Measurements from ENCODE around the gene RBM10. TPM values are rescaled to one million over a fixed set of nuclear protein-coding genes. Genes with fewer than 3 reads are reported as not detected.
A peak's percentile ranks its signal among the peaks of the same experiment; 100 is the strongest.

Gene RBM10
- total RNA-seq, 1 donor from 2014 or later = 35.9 TPM

GRCh38 chrX:47164420-47164819 is 19.4 kb downstream of the RBM10 start:
- Histone ChIP-seq H3K9ac (ENCODE audit: low read length) (no peak overlapping the region), H3K27ac (ENCODE audit: low read depth, low read length) (no peak overlapping the region), H3K4me3 (ENCODE audit: insufficient read depth, low read depth, low read length) (no peak overlapping the region), H3K79me2 (ENCODE audit: insufficient read depth, low read length) (peaks cover 72% of the 10 kb centered on the region), H3K36me3 (ENCODE audit: insufficient read depth, low read length) (no peaks in the 10 kb centered on the region), H3K4me1 (ENCODE audit: insufficient read depth, low read length) (no peaks in the 10 kb centered on the region), H3K9me3 (ENCODE audit: insufficient read depth, low read depth, low read length) (no peaks in the 10 kb centered on the region), H3K27me3 (ENCODE audit: insufficient read depth, low read length) (no peaks in the 10 kb centered on the region), H3K4me2 (ENCODE audit: low read length) (no peak overlapping the region), H2AFZ (ENCODE audit: low read depth, low read length) (no peak overlapping the region), H4K20me1 (ENCODE audit: insufficient read depth, low read length) (peaks cover 14% of the 10 kb centered on the region)
- peaks cover 1% of the 10 kb centered on the region for H3K36me3 Mint-ChIP-seq (ENCODE audit: low read depth, unreplicated experiment)
- no peak for TF ChIP-seq EZH2 (IDR thresholded peaks at IDR 0.05; ENCODE audit: insufficient read depth, low read length)
- no peak for TF ChIP-seq CTCF (IDR thresholded peaks at IDR 0.05; ENCODE audit: insufficient read depth, low read depth, low read length)
- no peak overlapping the region for H3K27ac Mint-ChIP-seq (ENCODE audit: unreplicated experiment)
- no peak overlapping the region for H3K4me3 Mint-ChIP-seq (ENCODE audit: unreplicated experiment)
- H3K27me3 Mint-ChIP-seq (ENCODE audit: low read depth, unreplicated experiment) = no peaks in the 10 kb centered on the region
- no peak for DNase-seq (ENCODE audit: low read depth)
- H3K4me1 Mint-ChIP-seq (ENCODE audit: low read depth, unreplicated experiment) = no peaks in the 10 kb centered on the region
- no peaks in the 10 kb centered on the region for H3K9me3 Mint-ChIP-seq (ENCODE audit: unreplicated experiment)
- peak; percentile 90 for FAIRE-seq

- Histone ChIP-seq H3K27ac (ENCODE audit: low read depth, low read length) (no peak overlapping the region), H3K36me3 (ENCODE audit: insufficient read depth, low read length) (no peaks in the 10 kb centered on the region), H3K79me2 (ENCODE audit: insufficient read depth, low read length) (peaks cover 60% of the 10 kb centered on the region), H3K4me3 (ENCODE audit: insufficient read depth, low read depth, low read length) (no peak overlapping the region), H2AFZ (ENCODE audit: low read depth, low read length) (no peak overlapping the region), H4K20me1 (ENCODE audit: insufficient read depth, low read length) (peaks cover 19% of the 10 kb centered on the region), H3K4me2 (ENCODE audit: low read length) (no peak overlapping the region), H3K27me3 (ENCODE audit: insufficient read depth, low read length) (no peaks in the 10 kb centered on the region), H3K4me1 (ENCODE audit: insufficient read depth, low read length) (no peaks in the 10 kb centered on the region), H3K9me3 (ENCODE audit: insufficient read depth, low read depth, low read length) (no peaks in the 10 kb centered on the region), H3K9ac (ENCODE audit: low read length) (no peak overlapping the region)
- no peaks in the 10 kb centered on the region for H3K9me3 Mint-ChIP-seq (ENCODE audit: unreplicated experiment)
- no peaks in the 10 kb centered on the region for H3K27me3 Mint-ChIP-seq (ENCODE audit: low read depth, unreplicated experiment)
- TF ChIP-seq EZH2 (IDR thresholded peaks at IDR 0.05; ENCODE audit: insufficient read depth, low read length) = no peak
- no peak for TF ChIP-seq CTCF (IDR thresholded peaks at IDR 0.05; ENCODE audit: insufficient read depth, low read depth, low read length)
- H3K36me3 Mint-ChIP-seq (ENCODE audit: low read depth, unreplicated experiment) = peaks cover 1% of the 10 kb centered on the region
- H3K4me3 Mint-ChIP-seq (ENCODE audit: unreplicated experiment) = no peak overlapping the region
- no peak overlapping the region for H3K27ac Mint-ChIP-seq (ENCODE audit: unreplicated experiment)
- DNase-seq (ENCODE audit: low read depth) = no peak
- no peaks in the 10 kb centered on the region for H3K4me1 Mint-ChIP-seq (ENCODE audit: low read depth, unreplicated experiment)
- FAIRE-seq = peak; percentile 72
Observed at GRCh38 chrX:47166126-47166525, 21.1 kb downstream of the RBM10 start.

- H3K4me2 ChIP-seq (ENCODE audit: low read length) = no peak overlapping the region
- FAIRE-seq = peak; percentile 29
- no peaks in the 10 kb centered on the region for H3K36me3 ChIP-seq (ENCODE audit: insufficient read depth, low read length)
- H3K4me1 ChIP-seq (ENCODE audit: insufficient read depth, low read length) = no peaks in the 10 kb centered on the region
- Mint-ChIP-seq H3K4me1 (ENCODE audit: low read depth, unreplicated experiment) (no peaks in the 10 kb centered on the region), H3K36me3 (ENCODE audit: low read depth, unreplicated experiment) (no peaks in the 10 kb centered on the region), H3K4me3 (ENCODE audit: unreplicated experiment) (no peak overlapping the region), H3K27me3 (ENCODE audit: low read depth, unreplicated experiment) (no peaks in the 10 kb centered on the region), H3K27ac (ENCODE audit: unreplicated experiment) (no peak overlapping the region), H3K9me3 (ENCODE audit: unreplicated experiment) (no peaks in the 10 kb centered on the region)
- no peak overlapping the region for H3K4me3 ChIP-seq (ENCODE audit: insufficient read depth, low read depth, low read length)
- no peak overlapping the region for H3K27ac ChIP-seq (ENCODE audit: low read depth, low read length)
- H3K27me3 ChIP-seq (ENCODE audit: insufficient read depth, low read length) = no peaks in the 10 kb centered on the region
- no peak overlapping the region for H2AFZ ChIP-seq (ENCODE audit: low read depth, low read length)
- no peaks in the 10 kb centered on the region for H3K9me3 ChIP-seq (ENCODE audit: insufficient read depth, low read depth, low read length)
- TF ChIP-seq CTCF (IDR thresholded peaks at IDR 0.05; ENCODE audit: insufficient read depth, low read depth, low read length) (no peak), EZH2 (IDR thresholded peaks at IDR 0.05; ENCODE audit: insufficient read depth, low read length) (no peak)
- peaks cover 37% of the 10 kb centered on the region for H3K79me2 ChIP-seq (ENCODE audit: insufficient read depth, low read length)
- H4K20me1 ChIP-seq (ENCODE audit: insufficient read depth, low read length) = peaks cover 27% of the 10 kb centered on the region
- DNase-seq (ENCODE audit: low read depth) = no peak
- H3K9ac ChIP-seq (ENCODE audit: low read length) = no peak overlapping the region
Observed at GRCh38 chrX:47168495-47169073, 23.6 kb downstream of the RBM10 start.

All from astrocyte (in vitro differentiated cells and primary cell).